ENCODE data around the gene SIL1.
"Not testable (repeated sequence)": the region's sequence is repeated elsewhere in the genome, so short reads cannot be mapped to it uniquely, and the experiment has no call there.

The SIL1 gene

GRCh38 chr5:139232147-139232724 is 34.1 kb upstream of the SIL1 start:
- peak; percentile 25 to 73 (median 42) for DNase-seq
- Histone ChIP-seq H3K27ac (ENCODE audit: insufficient read depth in 1 of 2, low read depth in 1 of 2, low read length in 2 of 2, poor library complexity in 1 of 2, severe bottlenecking in 2 of 2) (no peak overlapping the region), H3K4me3 (ENCODE audit: control insufficient read depth in 1 of 7, extremely low read depth in 1 of 7, insufficient read depth in 4 of 7, low read depth in 2 of 7, low read length in 6 of 7) (no peak overlapping the region), H3K4me1 (ENCODE audit: control extremely low read depth in 1 of 4, control insufficient read depth in 4 of 4, insufficient read depth in 4 of 4, low read length in 3 of 4) (no peaks in the 10 kb centered on the region), H3K36me3 (ENCODE audit: control insufficient read depth in 4 of 4, insufficient read depth in 4 of 4, low read length in 3 of 4) (no peaks in the 10 kb centered on the region), H3K9me3 (ENCODE audit: control extremely low read depth in 1 of 5, control insufficient read depth in 4 of 5, insufficient read depth in 2 of 5, low read depth in 1 of 5, low read length in 4 of 5) (no peaks in the 10 kb centered on the region), H3K27me3 (replicated peaks in 2 of 5; ENCODE audit: control insufficient read depth in 4 of 5, insufficient read depth in 5 of 5, low read length in 4 of 5) (no peaks in the 10 kb centered on the region)
- 100% methylated on average over 2 of the region's 6 CpGs for WGBS (ENCODE audit: insufficient coverage)
- ChIA-PET POLR2A (no interaction called here), CTCF (interaction anchor here (0.9 kb wide), 1 partner anchor 178 kb away, joined by 3 read pairs; no protein-coding TSS in a partner anchor)

GRCh38 chr5:139228201-139228803 is 30.1 kb upstream of the SIL1 start:
- CTCF ChIA-PET, result interaction anchor here (0.5 to 1.0 kb wide), 4 partner anchors 18 to 815 kb away, joined by 3 to 5 read pairs (median 3); no protein-coding TSS in a partner anchor

GRCh38 chr5:139226131-139226530 is 28.0 kb upstream of the SIL1 start:
- CTCF ChIA-PET, result interaction anchor here (1.3 to 1.5 kb wide), 2 partner anchors 12 to 14 kb away, joined by 3 read pairs; no protein-coding TSS in a partner anchor
- H3K4me3 ChIP-seq (ENCODE audit: control insufficient read depth in 1 of 7, extremely low read depth in 1 of 7, insufficient read depth in 4 of 7, low read depth in 2 of 7, low read length in 6 of 7), result no peak overlapping the region
- peaks cover 0 to 6% (median 3%) of the 10 kb centered on the region in 4 experiments for H3K4me1 ChIP-seq (ENCODE audit: control extremely low read depth in 1 of 4, control insufficient read depth in 4 of 4, insufficient read depth in 4 of 4, low read length in 3 of 4)
- WGBS (ENCODE audit: insufficient coverage), result 100% methylated on average over 2 of the region's 2 CpGs
- POLR2A ChIA-PET, result interaction anchor here (0.6 kb wide), 2 partner anchors 149 to 680 kb away, joined by 3 to 7 read pairs; no protein-coding TSS in a partner anchor
- no peak overlapping the region for H3K27ac ChIP-seq (ENCODE audit: insufficient read depth in 1 of 2, low read depth in 1 of 2, low read length in 2 of 2, poor library complexity in 1 of 2, severe bottlenecking in 2 of 2)
- no peak for DNase-seq
- no peaks in the 10 kb centered on the region for H3K9me3 ChIP-seq (ENCODE audit: control extremely low read depth in 1 of 5, control insufficient read depth in 4 of 5, insufficient read depth in 2 of 5, low read depth in 1 of 5, low read length in 4 of 5)
- H3K36me3 ChIP-seq (ENCODE audit: control insufficient read depth in 4 of 4, insufficient read depth in 4 of 4, low read length in 3 of 4), result no peaks in the 10 kb centered on the region
- H3K27me3 ChIP-seq (replicated peaks in 2 of 5; ENCODE audit: control insufficient read depth in 4 of 5, insufficient read depth in 5 of 5, low read length in 4 of 5), result no peaks in the 10 kb centered on the region

More at GRCh38 chr5:139228201-139228803, 30.1 kb upstream of the SIL1 start:
- H3K36me3 ChIP-seq (ENCODE audit: control insufficient read depth in 4 of 4, insufficient read depth in 4 of 4, low read length in 3 of 4), result no peaks in the 10 kb centered on the region
- no peaks in the 10 kb centered on the region for H3K4me1 ChIP-seq (ENCODE audit: control extremely low read depth in 1 of 4, control insufficient read depth in 4 of 4, insufficient read depth in 4 of 4, low read length in 3 of 4)
- H3K27ac ChIP-seq (ENCODE audit: insufficient read depth in 1 of 2, low read depth in 1 of 2, low read length in 2 of 2, poor library complexity in 1 of 2, severe bottlenecking in 2 of 2), result no peak overlapping the region
- H3K4me3 ChIP-seq (ENCODE audit: control insufficient read depth in 1 of 7, extremely low read depth in 1 of 7, insufficient read depth in 4 of 7, low read depth in 2 of 7, low read length in 6 of 7), result no peak overlapping the region
- POLR2A ChIA-PET, result no interaction called here
- DNase-seq, result no peak
- 100% methylated on average over 1 of the region's 1 CpG for WGBS (ENCODE audit: insufficient coverage)
- no peaks in the 10 kb centered on the region for H3K27me3 ChIP-seq (replicated peaks in 2 of 5; ENCODE audit: control insufficient read depth in 4 of 5, insufficient read depth in 5 of 5, low read length in 4 of 5)
- no peaks in the 10 kb centered on the region for H3K9me3 ChIP-seq (ENCODE audit: control extremely low read depth in 1 of 5, control insufficient read depth in 4 of 5, insufficient read depth in 2 of 5, low read depth in 1 of 5, low read length in 4 of 5)

GRCh38 chr5:139223481-139223880 is 25.3 kb upstream of the SIL1 start:
- Histone ChIP-seq H3K9me3 (ENCODE audit: control extremely low read depth in 1 of 5, control insufficient read depth in 4 of 5, insufficient read depth in 2 of 5, low read depth in 1 of 5, low read length in 4 of 5) (peaks cover 0 to 1% (median 0%) of the 10 kb centered on the region in 5 experiments), H3K4me3 (ENCODE audit: control insufficient read depth in 1 of 7, extremely low read depth in 1 of 7, insufficient read depth in 4 of 7, low read depth in 2 of 7, low read length in 6 of 7) (no peak overlapping the region), H3K4me1 (ENCODE audit: control extremely low read depth in 1 of 4, control insufficient read depth in 4 of 4, insufficient read depth in 4 of 4, low read length in 3 of 4) (peaks cover 0 to 6% (median 3%) of the 10 kb centered on the region in 4 experiments), H3K27ac (ENCODE audit: insufficient read depth in 1 of 2, low read depth in 1 of 2, low read length in 2 of 2, poor library complexity in 1 of 2, severe bottlenecking in 2 of 2) (no peak overlapping the region), H3K27me3 (replicated peaks in 2 of 5; ENCODE audit: control insufficient read depth in 4 of 5, insufficient read depth in 5 of 5, low read length in 4 of 5) (no peaks in the 10 kb centered on the region), H3K36me3 (ENCODE audit: control insufficient read depth in 4 of 4, insufficient read depth in 4 of 4, low read length in 3 of 4) (no peaks in the 10 kb centered on the region)
- ChIA-PET POLR2A (no interaction called here), CTCF (no interaction called here)
- no peak for DNase-seq
- WGBS (ENCODE audit: insufficient coverage), result 85% methylated on average over 2 of the region's 3 CpGs

- H3K4me1 ChIP-seq (ENCODE audit: control extremely low read depth in 1 of 4, control insufficient read depth in 4 of 4, insufficient read depth in 4 of 4, low read length in 3 of 4), result peaks cover 0 to 6% (median 3%) of the 10 kb centered on the region in 4 experiments
- peaks cover 0 to 1% (median 0%) of the 10 kb centered on the region in 5 experiments for H3K9me3 ChIP-seq (ENCODE audit: control extremely low read depth in 1 of 5, control insufficient read depth in 4 of 5, insufficient read depth in 2 of 5, low read depth in 1 of 5, low read length in 4 of 5)
- H3K27me3 ChIP-seq (replicated peaks in 2 of 5; ENCODE audit: control insufficient read depth in 4 of 5, insufficient read depth in 5 of 5, low read length in 4 of 5), result no peaks in the 10 kb centered on the region
- DNase-seq, result no peak
- WGBS (ENCODE audit: insufficient coverage), result 17% methylated on average over 2 of the region's 3 CpGs
- ChIA-PET POLR2A (no interaction called here), CTCF (interaction anchor here (0.7 to 1.3 kb wide), 2 partner anchors 10 to 779 kb away, joined by 3 read pairs; no protein-coding TSS in a partner anchor)
- no peak overlapping the region for H3K27ac ChIP-seq (ENCODE audit: insufficient read depth in 1 of 2, low read depth in 1 of 2, low read length in 2 of 2, poor library complexity in 1 of 2, severe bottlenecking in 2 of 2)
- H3K4me3 ChIP-seq (ENCODE audit: control insufficient read depth in 1 of 7, extremely low read depth in 1 of 7, insufficient read depth in 4 of 7, low read depth in 2 of 7, low read length in 6 of 7), result no peak overlapping the region
- H3K36me3 ChIP-seq (ENCODE audit: control insufficient read depth in 4 of 4, insufficient read depth in 4 of 4, low read length in 3 of 4), result no peaks in the 10 kb centered on the region
Observed at GRCh38 chr5:139222346-139222745, 24.2 kb upstream of the SIL1 start.

GRCh38 chr5:139218038-139218437 is 19.9 kb upstream of the SIL1 start:
- POLR2A ChIA-PET; H3K27me3 ChIP-seq (replicated peaks in 2 of 5; ENCODE audit: control insufficient read depth in 4 of 5, insufficient read depth in 5 of 5, low read length in 4 of 5); H3K36me3 ChIP-seq (ENCODE audit: control insufficient read depth in 4 of 4, insufficient read depth in 4 of 4, low read length in 3 of 4); H3K27ac ChIP-seq (ENCODE audit: insufficient read depth in 1 of 2, low read depth in 1 of 2, low read length in 2 of 2, poor library complexity in 1 of 2, severe bottlenecking in 2 of 2); CTCF ChIA-PET; H3K9me3 ChIP-seq (ENCODE audit: control extremely low read depth in 1 of 5, control insufficient read depth in 4 of 5, insufficient read depth in 2 of 5, low read depth in 1 of 5, low read length in 4 of 5); DNase-seq; H3K4me3 ChIP-seq (ENCODE audit: control insufficient read depth in 1 of 7, extremely low read depth in 1 of 7, insufficient read depth in 4 of 7, low read depth in 2 of 7, low read length in 6 of 7): not testable (repeated sequence)
- peaks cover 0 to 16% (median 12%) of the 10 kb centered on the region in 4 experiments for H3K4me1 ChIP-seq (ENCODE audit: control extremely low read depth in 1 of 4, control insufficient read depth in 4 of 4, insufficient read depth in 4 of 4, low read length in 3 of 4)
- WGBS (ENCODE audit: insufficient coverage), result 100% methylated on average over 2 of the region's 7 CpGs
